PC-3 (cell line): ENCODE results near the gene GDNF. TPM values are rescaled to one million over a fixed set of nuclear protein-coding genes. Genes with fewer than 3 reads are reported as not detected.
A peak's percentile ranks its signal among the peaks of the same experiment; 100 is the strongest.

Experiments
- ATAC-seq: fragments of 200-7000 bp; cut with Tn5 transposase; 2 replicates; pipeline ENCODE4 v1.9.1; 2020; ENCODE audit warnings: mild to moderate bottlenecking, moderate library complexity
- BruUV-seq: library from RNA; stranded (reverse); fragments of 400-500 nt; replicated peaks from 2 replicates; lab custom pipeline; 2021; lab: Mats Ljungman, UMichigan
- CTCF ChIA-PET: fragments of 300-600 bp; sonication (Branson Sonifier 250); formaldehyde crosslinking; loops from one replicate; lab custom pipeline; 2022; ENCODE audit warnings: antibody characterized with exemption; lab: Charles Lee
- POLR2A ChIA-PET: fragments of 300-600 bp; sonication (Branson Sonifier 250); formaldehyde crosslinking; loops from one replicate; lab custom pipeline; 2022; ENCODE audit warnings: antibody characterized with exemption; ENCODE audit not compliant: unreplicated experiment; lab: Charles Lee
- DNase-seq: peaks from one replicate; pipeline ENCODE4 v3.0.0-alpha.2; 2015
- H2AFZ ChIP-seq: fragments of 300-600 bp; sonication (generic); 2 replicates; pipeline ENCODE4 v1.6.0; 2016; ENCODE audit warnings: antibody characterized with exemption, low read length
- H3F3A ChIP-seq: fragments of 300-600 bp; sonication (generic); one replicate; pipeline ENCODE4 v1.6.0; 2017; ENCODE audit warnings: antibody characterized with exemption, low read length, control low read depth, mild to moderate bottlenecking; ENCODE audit not compliant: unreplicated experiment
- H3K27ac ChIP-seq: fragments of 300-600 bp; sonication (generic); 2 replicates; pipeline ENCODE4 v1.5.1; 2016; ENCODE audit warnings: mild to moderate bottlenecking, low read length
- H3K27me3 ChIP-seq: fragments of 300-600 bp; sonication (generic); 2 replicates; pipeline ENCODE4 v1.6.1; 2016; ENCODE audit warnings: low read length, mixed read lengths
- H3K36me3 ChIP-seq: fragments of 300-600 bp; sonication (generic); 2 replicates; pipeline ENCODE4 v1.6.1; 2016; ENCODE audit warnings: low read depth, mixed run types, low read length, mixed read lengths
- H3K4me1 ChIP-seq: fragments of 300-600 bp; sonication (generic); 2 replicates; pipeline ENCODE4 v1.5.1; 2016; ENCODE audit warnings: low read length; ENCODE audit not compliant: insufficient read depth
- H3K4me2 ChIP-seq: fragments of 300-600 bp; sonication (generic); 2 replicates; pipeline ENCODE4 v1.6.0; 2016; ENCODE audit warnings: low read length
- H3K4me3 ChIP-seq: fragments of 300-600 bp; sonication (generic); 2 replicates; pipeline ENCODE4 v1.5.1; 2016; ENCODE audit warnings: mild to moderate bottlenecking, low read length, mixed read lengths
- H3K79me2 ChIP-seq: fragments of 300-600 bp; sonication (generic); 2 replicates; pipeline ENCODE4 v1.6.1; 2017; ENCODE audit warnings: low read length, mixed read lengths
- H3K9ac ChIP-seq: fragments of 300-600 bp; sonication (generic); 2 replicates; pipeline ENCODE4 v1.6.0; 2016; ENCODE audit warnings: mild to moderate bottlenecking, low read length
- H3K9me2 ChIP-seq: fragments of 300-600 bp; sonication (generic); replicated peaks from 2 replicates; pipeline ENCODE4 v1.6.1; 2016; ENCODE audit warnings: mixed run types, low read length, mixed read lengths
- H3K9me3 ChIP-seq: fragments of 300-600 bp; sonication (generic); 2 replicates; pipeline ENCODE4 v1.6.1; 2016; ENCODE audit warnings: low read length, mixed read lengths
- H4K20me1 ChIP-seq: fragments of 300-600 bp; sonication (generic); 2 replicates; pipeline ENCODE4 v1.6.1; 2016; ENCODE audit warnings: low read length, mixed read lengths
- CTCF ChIP-seq: fragments of 300-600 bp; sonication (generic); conservative IDR thresholded peaks from 2 replicates; pipeline ENCODE4 v1.5.1; 2017; ENCODE audit warnings: antibody characterized with exemption, low read depth, mild to moderate bottlenecking, low read length
- EZH2 ChIP-seq: fragments of 300-600 bp; sonication (generic); IDR thresholded peaks from one replicate; pipeline ENCODE4 v1.6.1; 2017; ENCODE audit warnings: antibody characterized with exemption, mild to moderate bottlenecking, low read length; ENCODE audit not compliant: unreplicated experiment
- EZH2phosphoT487 ChIP-seq: fragments of 300-600 bp; sonication (generic); IDR thresholded peaks from 2 replicates; pipeline ENCODE4 v1.6.1; 2018; ENCODE audit warnings: mild to moderate bottlenecking, antibody characterized with exemption, low read length, borderline replicate concordance
- intact Hi-C: fragments of 100-400 bp; cut with micrococcal nuclease; formaldehyde crosslinking; loops from 2 replicates; pipeline ENCODE4 v1.9.0; 2023
- total RNA-seq: library from RNA; depleted of rRNA; stranded (reverse); fragments of >200 nt; gene quantifications from 2 replicates; pipeline ENCODE4 v1.2.3, GENCODE V29; 2014

The GDNF gene
- total RNA-seq, 1 experiment from 2014 or later: not detected

GRCh38 chr5:37777432-37778130 lies 62.3 kb downstream of the GDNF start:
- Histone ChIP-seq H3K9me2 (no peaks in the 10 kb centered on the region), H3K9me3 (no peaks in the 10 kb centered on the region), H3K36me3 (no peaks in the 10 kb centered on the region), H3K4me3 (no peak overlapping the region), H4K20me1 (no peaks in the 10 kb centered on the region), H3F3A (no peaks in the 10 kb centered on the region), H3K9ac (no peak overlapping the region), H2AFZ (no peak overlapping the region), H3K79me2 (no peaks in the 10 kb centered on the region), H3K4me1 (peaks cover 3% of the 10 kb centered on the region), H3K27ac (no peak overlapping the region), H3K4me2 (no peak overlapping the region), H3K27me3 (no peaks in the 10 kb centered on the region)
- no peak for TF ChIP-seq EZH2
- TF ChIP-seq EZH2phosphoT487: no peak
- no peak for TF ChIP-seq CTCF
- ATAC-seq: no peak
- intact Hi-C loops: no loop called here
- no TSS peak for BruUV-seq
- DNase-seq: no peak
- CTCF ChIA-PET: no interaction called here
- POLR2A ChIA-PET: no interaction called here

- no peaks in the 10 kb centered on the region for H3K79me2 ChIP-seq
- H4K20me1 ChIP-seq: no peaks in the 10 kb centered on the region
- no TSS peak for BruUV-seq
- no peaks in the 10 kb centered on the region for H3F3A ChIP-seq
- H3K4me1 ChIP-seq: peaks cover 11% of the 10 kb centered on the region
- ATAC-seq (no peak), DNase-seq (no peak)
- intact Hi-C loops: no loop called here
- TF ChIP-seq EZH2 (no peak), EZH2phosphoT487 (no peak), CTCF (no peak)
- ChIA-PET CTCF (no interaction called here), POLR2A (interaction anchor here (0.6 kb wide), 1 partner anchor 1480 kb away, joined by 3 read pairs; no protein-coding TSS in a partner anchor)
- H3K4me2 ChIP-seq: no peak overlapping the region
- no peak overlapping the region for H3K9ac ChIP-seq
- H3K4me3 ChIP-seq: no peak overlapping the region
- no peak overlapping the region for H2AFZ ChIP-seq
- no peak overlapping the region for H3K27ac ChIP-seq
- H3K9me3 ChIP-seq: no peaks in the 10 kb centered on the region
- no peaks in the 10 kb centered on the region for H3K9me2 ChIP-seq
- no peaks in the 10 kb centered on the region for H3K36me3 ChIP-seq
- H3K27me3 ChIP-seq: no peaks in the 10 kb centered on the region
Observed at GRCh38 chr5:37776826-37777225, 63.0 kb downstream of the GDNF start.

GRCh38 chr5:37774912-37775483 lies 64.8 kb downstream of the GDNF start:
- POLR2A ChIA-PET: no interaction called here
- no peak overlapping the region for H3K4me2 ChIP-seq
- H3K27ac ChIP-seq: no peak overlapping the region
- H3K9me3 ChIP-seq: no peaks in the 10 kb centered on the region
- H3K4me3 ChIP-seq: no peak overlapping the region
- no peak overlapping the region for H2AFZ ChIP-seq
- H4K20me1 ChIP-seq: no peaks in the 10 kb centered on the region
- H3F3A ChIP-seq: no peaks in the 10 kb centered on the region
- H3K9ac ChIP-seq: no peak overlapping the region
- no peaks in the 10 kb centered on the region for H3K36me3 ChIP-seq
- no peaks in the 10 kb centered on the region for H3K27me3 ChIP-seq
- peak; percentile 74 for DNase-seq
- TF ChIP-seq EZH2phosphoT487: no peak
- TF ChIP-seq CTCF: peak; percentile 93
- TF ChIP-seq EZH2: no peak
- no peak for ATAC-seq
- intact Hi-C loops: no loop called here
- H3K9me2 ChIP-seq: no peaks in the 10 kb centered on the region
- H3K79me2 ChIP-seq: no peaks in the 10 kb centered on the region
- CTCF ChIA-PET: no interaction called here
- H3K4me1 ChIP-seq: peaks cover 29% of the 10 kb centered on the region
- no TSS peak for BruUV-seq
